A549 (cell line): ENCODE results near the gene DLGAP1.

Experiments
- CEBPB ChIP-seq, 2 experiments: fragments of >200 bp in 1 of 2; sonication (Bioruptor Twin) in 1 of 2; formaldehyde crosslinking in 1 of 2; IDR thresholded peaks; 2 replicates each; pipeline ENCODE4 v1.6.1; 2012 to 2016
- CHD2 ChIP-seq: fragments of 150-350 bp; IDR thresholded peaks from 2 replicates; pipeline ENCODE4 v1.6.1; 2014; ENCODE audit warnings: low read length; ENCODE audit not compliant: partially characterized antibody
- CTCF ChIP-seq: fragments of >200 bp; sonication (Bioruptor Twin); formaldehyde crosslinking; IDR thresholded peaks from 3 replicates; pipeline ENCODE4 v1.5.1; 2016
- E2F6 ChIP-seq: IDR thresholded peaks from 2 replicates; pipeline ENCODE4 v1.6.1; 2012; ENCODE audit warnings: low read depth, borderline replicate concordance
- HDAC2 ChIP-seq: fragments of 200-600 bp; sonication (generic); IDR thresholded peaks from 2 replicates; pipeline ENCODE4 v1.6.1; 2016
- JUN ChIP-seq, 2 experiments: fragments of >200 bp; sonication (Bioruptor Twin); formaldehyde crosslinking; IDR thresholded peaks; 2 replicates in 1 of 2; 3 replicates in 1 of 2; pipeline ENCODE4 v1.6.1; 2016 to 2017
- JUNB ChIP-seq: fragments of >200 bp; sonication (Bioruptor Twin); formaldehyde crosslinking; IDR thresholded peaks from 2 replicates; pipeline ENCODE4 v1.6.1; 2016
- KDM1A ChIP-seq: fragments of 200-600 bp; sonication (generic); IDR thresholded peaks from 2 replicates; pipeline ENCODE4 v1.6.1; 2016; ENCODE audit warnings: low read depth, mild to moderate bottlenecking
- MAFK ChIP-seq: fragments of 450-650 bp; IDR thresholded peaks from 2 replicates; pipeline ENCODE4 v1.6.1; 2014; ENCODE audit not compliant: partially characterized antibody
- POLR2A ChIP-seq: IDR thresholded peaks from 2 replicates; pipeline ENCODE4 v1.6.1; 2012; ENCODE audit warnings: mild to moderate bottlenecking, low read length
- RAD21 ChIP-seq, 2 experiments: fragments of >200 bp in 1 of 2; sonication (Bioruptor Twin) in 1 of 2; formaldehyde crosslinking in 1 of 2; IDR thresholded peaks in 1 of 2; conservative IDR thresholded peaks in 1 of 2; 2 replicates in 1 of 2; 3 replicates in 1 of 2; pipeline ENCODE4 v1.6.1; 2012 to 2018; ENCODE audit warnings: inconsistent platforms in 1 of 2
- REST ChIP-seq: fragments of 200-600 bp; sonication (generic); IDR thresholded peaks from 2 replicates; pipeline ENCODE4 v1.6.1; 2016; ENCODE audit warnings: antibody characterized with exemption, mild to moderate bottlenecking, moderate library complexity
- RFX5 ChIP-seq: fragments of 450-650 bp; IDR thresholded peaks from 2 replicates; pipeline ENCODE4 v1.7.1; 2014; ENCODE audit warnings: antibody characterized with exemption, mild to moderate bottlenecking, moderate library complexity
- SREBF2 ChIP-seq: fragments of 450-650 bp; IDR thresholded peaks from 2 replicates; pipeline ENCODE4 v1.6.1; 2014; ENCODE audit warnings: mild to moderate bottlenecking, moderate library complexity

GRCh38 chr18:3663870-3664512 lies 791.1 kb downstream of the DLGAP1 start:
- TF ChIP-seq KDM1A (no peak), HDAC2 (no peak), JUN (IDR thresholded peaks at IDR 0.05) (no peak), CTCF (no peak), RFX5 (no peak), POLR2A (no peak), SREBF2 (no peak), JUNB (no peak), REST (no peak), CEBPB (IDR thresholded peaks at IDR 0.05) (no peak), CHD2 (no peak), RAD21 (conservative IDR thresholded peaks at IDR 0.05 in 1 of 2, IDR thresholded peaks at IDR 0.05 in 1 of 2) (no peak), MAFK (no peak), E2F6 (no peak)
